Left lobe of liver (tissue), 2 donors: ENCODE results near the gene SNTG2. TPM values are rescaled to one million over a fixed set of nuclear protein-coding genes. Genes with fewer than 3 reads are reported as not detected.

ENCODE experiments used
- ATAC-seq: fragments of 200-7000 bp; cut with Tn5 transposase; one replicate; pipeline ENCODE4 v1.9.1; 2020; ENCODE audit warnings: mild to moderate bottlenecking, moderate library complexity
- DNase-seq: peaks from one replicate; pipeline ENCODE4 v3.0.0-alpha.2; 2020; ENCODE audit warnings: low spot score
- total RNA-seq: library from RNA; stranded (reverse); gene quantifications from one replicate; pipeline ENCODE4 v1.2.1, GENCODE V29; 2021
- donor health status: DM: no; HTN: no; CAD: no; lungs with moderate emphysema.
- donor health status: DM: no; HTN: yes; CAD: no.

Gene SNTG2
- total RNA-seq, 1 donor from 2014 or later: not detected

DNA sequence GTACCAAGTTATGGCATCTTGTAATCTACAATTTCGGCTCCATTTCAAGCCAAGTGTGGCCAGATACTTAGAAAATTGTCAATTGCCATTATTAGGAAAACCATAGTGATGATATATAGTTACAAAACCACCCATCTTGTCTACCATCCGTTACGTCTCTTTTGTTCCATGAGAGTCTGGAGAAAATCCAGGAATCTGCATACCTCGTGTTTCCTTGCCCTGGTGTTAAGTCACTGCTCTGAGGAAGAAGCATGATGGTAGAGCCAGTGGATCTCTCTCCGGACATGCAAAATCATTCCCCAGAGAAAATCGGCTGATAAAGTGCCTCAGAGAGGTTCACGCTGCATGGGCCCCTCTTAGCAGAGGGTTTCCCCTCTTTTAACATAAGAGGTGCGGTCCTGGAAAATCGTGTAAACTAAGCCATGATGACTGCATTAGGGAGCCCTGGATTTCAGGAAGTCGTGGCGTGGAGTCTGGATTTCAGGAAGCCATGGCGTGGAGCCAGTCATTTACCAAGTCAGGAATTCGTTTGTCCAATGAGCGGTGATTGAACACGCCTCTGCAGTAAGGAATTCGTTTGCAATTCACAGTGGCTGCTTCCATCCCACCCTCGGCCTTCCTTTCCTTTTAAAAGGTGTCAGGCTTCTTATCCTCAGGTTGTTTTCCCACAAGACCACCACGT, 304.2 kb downstream of the SNTG2 start:
- DNase-seq: no peak
- ATAC-seq: no peak

DNA sequence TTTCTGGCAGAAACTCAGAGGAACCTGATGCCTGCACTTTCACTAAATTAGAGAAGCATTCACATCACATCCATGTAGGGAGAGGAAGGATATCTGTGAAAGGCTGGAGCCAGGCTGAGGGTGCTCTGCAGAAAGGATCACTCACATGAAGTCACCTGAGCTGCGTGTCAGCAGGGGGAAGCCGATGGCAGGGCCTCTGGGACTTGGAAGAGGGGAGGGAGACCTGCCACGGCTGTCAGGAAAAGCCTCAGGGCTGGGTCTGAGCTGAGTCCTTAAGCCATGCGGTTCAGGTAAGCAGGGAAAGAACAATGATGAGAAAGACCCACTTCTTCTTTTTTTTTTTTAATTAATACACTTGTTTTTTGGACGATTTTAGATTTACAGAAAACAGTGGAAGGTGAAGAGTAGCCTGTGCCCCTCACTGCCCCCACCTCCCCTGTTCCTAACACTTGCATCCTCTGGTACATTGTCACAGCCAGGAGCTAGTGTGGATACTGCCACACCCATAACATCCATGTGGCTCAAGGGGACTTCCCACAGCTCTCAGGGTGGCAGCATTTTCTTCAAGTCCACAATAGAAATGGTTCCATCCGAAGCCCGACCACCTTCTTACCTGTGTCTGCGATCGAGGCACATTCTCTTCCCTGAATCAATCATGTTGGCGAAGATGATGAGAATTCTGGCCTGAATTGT, 306.1 kb downstream of the SNTG2 start:
- DNase-seq (no peak), ATAC-seq (no peak)

DNA sequence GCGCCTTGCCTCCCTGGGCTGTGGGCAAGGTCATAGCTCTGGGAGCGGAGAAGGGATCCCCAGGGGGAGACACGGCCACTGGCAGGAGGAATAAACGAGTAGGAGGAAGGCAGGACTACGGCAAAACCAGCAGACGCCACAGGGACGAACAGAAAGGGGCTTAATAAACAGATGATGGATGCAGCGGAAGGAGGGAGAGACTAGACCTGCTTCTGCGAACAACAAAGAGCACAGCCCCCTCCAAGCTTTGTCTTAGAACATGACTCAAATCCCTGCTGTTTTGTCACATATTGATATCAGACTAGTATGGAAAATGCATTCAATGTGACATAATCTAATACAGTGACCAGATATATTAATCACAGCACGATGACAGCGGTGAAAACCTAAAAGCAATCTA, 306.7 kb downstream of the SNTG2 start:
- DNase-seq (no peak), ATAC-seq (no peak)

DNA sequence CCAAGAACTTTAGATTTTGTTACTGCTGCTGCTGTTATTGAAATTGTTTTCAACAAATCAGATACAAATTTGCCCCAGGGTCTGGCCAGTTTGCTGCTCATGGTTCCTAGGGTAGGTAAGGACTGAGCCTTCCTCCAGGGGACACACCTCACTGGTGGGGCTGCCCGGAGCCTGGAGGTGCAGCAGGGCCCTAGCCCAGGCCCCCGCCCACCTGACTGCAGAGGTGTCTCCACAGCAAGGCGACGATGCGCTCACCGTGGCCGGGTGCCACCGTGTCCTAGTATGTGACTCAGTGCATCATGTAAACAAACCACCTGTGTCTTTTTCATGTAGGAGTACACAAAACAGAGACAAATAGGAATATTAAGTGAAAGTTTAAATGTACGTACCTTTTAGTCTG, 309.1 kb downstream of the SNTG2 start:
- no peak for DNase-seq
- ATAC-seq: no peak

DNA sequence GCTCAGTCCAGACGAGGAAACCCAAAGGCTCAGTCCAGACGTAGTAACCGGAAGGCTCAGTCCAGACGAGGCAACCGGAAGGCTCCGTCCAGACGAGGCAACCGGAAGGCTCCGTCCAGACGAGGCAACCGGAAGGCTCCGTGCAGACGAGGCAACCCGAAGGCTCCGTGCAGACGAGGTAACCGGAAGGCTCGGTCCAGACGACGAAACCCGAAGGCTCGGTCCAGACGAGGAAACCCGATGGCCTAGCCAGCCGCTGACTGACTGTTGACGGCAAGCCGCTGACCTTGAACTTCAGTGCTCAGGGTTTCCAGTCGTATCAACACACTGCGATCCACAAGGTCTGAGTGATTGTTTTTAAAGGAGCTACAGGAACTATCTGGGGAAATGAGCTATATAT, 312.0 kb downstream of the SNTG2 start:
- ATAC-seq (no peak), DNase-seq (no peak)

DNA sequence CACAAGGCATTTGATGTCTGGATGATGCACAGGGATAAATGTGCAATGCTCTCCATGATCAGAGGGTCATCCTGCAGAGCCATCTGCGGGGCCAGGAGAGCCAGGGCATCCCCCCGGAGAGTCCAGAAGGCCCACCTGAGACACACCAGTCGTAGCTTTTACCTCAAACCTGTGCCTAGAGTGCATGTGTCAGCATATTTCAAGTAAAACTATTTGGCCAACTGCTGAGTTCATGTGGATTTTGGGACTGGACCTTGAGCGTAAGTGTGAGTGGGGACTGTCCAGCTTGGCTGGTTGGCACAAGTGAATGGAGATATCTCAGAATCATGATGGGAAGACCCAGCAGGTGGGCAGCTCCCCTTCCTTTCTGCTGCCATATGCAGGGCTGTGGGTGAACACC, 314.8 kb downstream of the SNTG2 start:
- DNase-seq (no peak), ATAC-seq (no peak)

DNA sequence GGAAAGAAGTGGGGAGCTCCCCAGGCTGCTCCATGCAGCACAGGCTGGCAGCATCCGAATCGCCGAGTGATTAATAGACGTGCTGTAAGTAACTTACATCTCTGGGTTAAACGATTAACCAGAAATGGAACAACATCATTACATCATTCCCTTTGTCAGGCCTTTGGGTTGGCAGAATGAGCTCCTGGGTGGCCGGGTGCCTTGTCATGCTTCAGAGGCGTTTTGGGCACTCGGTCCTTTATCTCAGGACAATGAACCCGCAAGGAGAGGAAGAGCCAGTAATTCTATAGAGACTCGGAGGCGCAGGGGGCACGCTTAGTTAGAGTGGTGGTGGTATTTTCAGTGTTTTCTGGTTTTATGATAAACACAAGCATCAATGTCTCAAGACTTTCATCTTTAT, 315.7 kb downstream of the SNTG2 start:
- no peak for ATAC-seq

DNA sequence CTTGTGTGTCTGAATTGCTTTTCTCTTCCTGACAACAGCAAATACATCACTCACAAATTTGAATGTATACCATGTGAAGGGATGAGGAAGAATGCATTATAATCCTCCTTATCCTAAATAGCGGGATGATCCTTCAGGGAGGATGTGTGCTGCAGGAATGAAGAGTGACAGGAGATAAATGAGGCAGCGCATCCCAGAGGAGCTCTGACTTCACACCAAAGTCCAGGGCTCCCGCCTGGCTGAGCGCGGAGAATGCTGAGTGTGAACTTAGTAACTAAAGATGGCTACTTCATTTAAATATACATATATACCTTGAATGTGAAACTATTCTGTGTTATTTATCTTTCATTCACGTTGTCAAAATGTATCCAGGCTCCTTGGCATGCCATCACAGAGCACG, 317.4 kb downstream of the SNTG2 start:
- DNase-seq (no peak), ATAC-seq (no peak)

More for the DNA sequence above, 315.7 kb downstream of the SNTG2 start:
- no peak for DNase-seq

DNA sequence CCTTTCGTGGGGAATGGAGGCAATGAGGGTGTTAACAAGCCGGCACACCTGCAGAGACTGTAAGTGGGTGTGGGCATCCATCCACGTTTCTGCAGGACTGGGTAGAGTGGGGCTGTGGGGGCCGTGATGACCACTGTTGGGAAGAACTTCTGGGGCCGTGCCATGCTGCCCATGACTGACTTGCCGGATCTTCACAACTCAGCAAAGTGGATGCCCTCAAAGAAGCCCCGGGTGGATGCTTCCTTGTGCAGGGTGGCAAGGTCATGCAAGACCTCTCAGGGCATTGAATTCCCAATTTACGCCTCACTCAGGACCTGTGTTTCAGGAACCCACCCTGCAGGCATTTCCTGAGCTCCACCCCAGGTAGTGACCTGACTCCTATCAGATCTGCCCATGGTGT, 319.2 kb downstream of the SNTG2 start:
- DNase-seq (no peak), ATAC-seq (no peak)

DNA sequence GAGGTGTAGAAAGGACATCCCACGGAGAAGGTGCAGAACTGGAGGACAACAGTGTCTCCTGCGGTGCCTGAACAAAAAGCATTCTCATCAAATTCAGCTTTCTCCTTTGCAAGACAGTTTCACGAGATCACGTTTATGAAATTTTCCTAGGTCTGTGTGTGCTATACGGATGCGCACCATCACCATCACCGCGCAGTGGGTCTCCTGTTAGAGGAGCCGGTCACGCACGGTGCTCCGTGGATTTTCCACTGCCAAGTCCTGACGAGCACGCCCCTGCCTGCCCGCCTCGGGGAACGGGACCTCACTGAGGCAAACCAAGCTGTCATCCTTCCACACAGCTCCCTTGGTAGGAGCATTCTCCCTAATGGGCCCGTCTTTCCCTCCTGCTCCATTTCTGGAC, 322.2 kb downstream of the SNTG2 start:
- ATAC-seq: no peak
- DNase-seq: no peak

DNA sequence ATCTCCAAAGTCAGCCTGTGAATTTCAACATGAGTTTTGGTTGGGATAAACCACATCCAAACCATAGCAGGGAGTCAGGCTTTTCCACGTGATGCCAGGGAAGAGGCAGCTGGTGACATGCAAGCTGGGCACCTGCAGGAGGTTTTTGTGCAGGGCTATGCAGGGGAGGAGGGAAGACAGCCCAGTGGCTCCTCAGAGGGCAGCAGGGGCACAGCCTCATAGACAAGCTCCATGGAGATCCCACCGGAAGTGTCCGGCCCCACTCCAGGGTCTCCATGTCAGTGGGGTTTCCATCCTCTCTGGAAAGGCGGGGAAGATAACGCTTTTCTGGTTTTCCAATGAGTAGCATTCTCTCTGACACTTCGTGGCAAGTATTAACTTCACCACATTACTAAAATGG, 327.0 kb downstream of the SNTG2 start:
- ATAC-seq: no peak
- DNase-seq: no peak

DNA sequence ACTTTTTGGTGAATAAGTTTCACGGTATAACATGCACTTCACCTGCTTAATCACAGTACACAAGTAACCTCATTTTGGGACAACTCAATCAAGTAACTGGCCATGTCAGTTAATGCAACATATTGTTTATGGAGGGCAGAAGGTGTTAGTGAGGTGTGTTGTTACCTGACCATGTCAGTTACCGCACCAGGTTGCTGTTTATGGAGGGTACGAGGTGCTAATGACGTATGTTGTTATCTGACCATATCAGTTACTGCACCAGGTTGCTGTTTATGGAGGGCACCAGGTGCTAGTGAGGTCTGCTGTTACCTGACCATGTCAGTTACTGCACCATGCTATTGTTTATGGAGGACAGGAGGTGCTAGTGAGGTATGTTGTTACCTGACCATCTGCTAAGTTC, 327.5 kb downstream of the SNTG2 start:
- DNase-seq (no peak), ATAC-seq (no peak)

DNA sequence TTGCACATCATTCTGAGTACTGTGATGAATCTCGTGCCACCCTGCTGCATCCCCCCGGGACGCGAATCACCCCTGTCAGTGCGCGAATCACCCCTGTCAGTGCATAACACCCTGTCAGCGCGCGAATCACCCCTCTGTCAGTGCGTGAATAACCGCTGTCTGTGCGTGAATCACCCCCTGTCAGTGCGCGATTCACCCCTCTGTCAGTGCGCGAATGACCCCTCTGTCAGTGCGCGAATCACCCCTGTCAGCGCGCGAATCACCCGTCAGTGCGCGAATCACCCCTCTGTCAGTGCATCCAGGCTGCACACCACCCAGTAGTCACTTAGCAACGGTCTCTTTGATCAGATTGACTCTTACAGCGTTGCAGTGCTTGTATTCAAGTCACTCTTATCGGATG, 328.2 kb downstream of the SNTG2 start:
- ATAC-seq: no peak

DNA sequence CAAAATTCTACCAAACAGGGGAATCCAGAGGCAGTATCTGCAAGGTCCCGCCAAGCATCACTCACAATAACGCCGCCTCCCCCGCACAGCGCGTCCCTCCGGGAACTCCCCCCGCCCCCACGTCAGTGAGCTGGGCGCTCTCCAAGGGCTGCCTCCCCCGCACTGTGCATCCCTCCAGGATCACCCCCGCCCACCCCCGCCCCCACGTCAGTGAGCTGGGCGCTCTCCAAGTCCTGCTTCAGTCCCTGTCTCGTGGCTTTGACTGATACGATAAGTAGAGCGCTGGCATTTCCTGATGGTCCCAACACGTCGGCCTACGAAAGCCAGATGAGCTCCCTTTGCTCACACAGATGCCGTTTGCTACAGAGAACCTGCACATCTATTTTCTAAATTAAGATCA, 331.9 kb downstream of the SNTG2 start:
- DNase-seq (no peak), ATAC-seq (no peak)

More for the DNA sequence above, 328.2 kb downstream of the SNTG2 start:
- DNase-seq: no peak

DNA sequence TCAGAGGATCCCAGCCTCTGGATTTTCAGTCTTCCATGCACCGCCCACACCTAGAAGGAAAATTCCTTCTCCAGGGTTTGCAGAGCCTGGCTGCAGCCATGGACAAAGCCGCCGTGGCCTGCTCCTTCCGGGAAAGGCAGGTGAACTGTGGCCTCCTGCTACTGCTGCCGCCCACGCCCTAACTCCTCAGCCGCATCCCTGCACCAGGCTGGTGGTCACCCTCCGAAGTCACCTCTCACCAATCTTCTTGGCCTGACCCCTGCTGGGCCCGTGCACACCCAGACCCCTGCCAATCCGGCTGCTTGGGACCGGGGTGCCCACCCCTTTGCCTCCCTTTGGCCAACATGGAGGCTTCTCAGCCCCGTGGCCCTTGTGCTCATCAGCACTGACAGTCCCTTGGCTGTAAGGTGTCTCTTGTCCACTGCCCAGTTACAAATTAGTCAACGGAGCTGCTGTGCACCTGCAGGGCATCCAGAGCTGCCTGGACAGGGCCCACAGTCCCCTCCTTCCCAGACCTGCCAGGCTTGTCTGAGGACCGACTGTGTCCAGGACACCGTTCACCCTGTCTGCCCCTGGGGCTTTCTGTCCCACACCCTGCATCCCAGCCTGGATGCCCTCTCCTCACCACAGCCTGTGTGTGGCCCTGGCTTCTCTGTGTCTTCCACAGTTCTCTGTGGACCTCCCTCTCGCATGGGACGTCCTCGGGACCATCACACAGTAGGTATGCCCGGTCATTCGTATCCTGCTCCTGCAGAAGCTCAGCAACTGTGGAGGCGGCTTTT, 332.6 kb downstream of the SNTG2 start:
- DNase-seq: no peak
- ATAC-seq: no peak

DNA sequence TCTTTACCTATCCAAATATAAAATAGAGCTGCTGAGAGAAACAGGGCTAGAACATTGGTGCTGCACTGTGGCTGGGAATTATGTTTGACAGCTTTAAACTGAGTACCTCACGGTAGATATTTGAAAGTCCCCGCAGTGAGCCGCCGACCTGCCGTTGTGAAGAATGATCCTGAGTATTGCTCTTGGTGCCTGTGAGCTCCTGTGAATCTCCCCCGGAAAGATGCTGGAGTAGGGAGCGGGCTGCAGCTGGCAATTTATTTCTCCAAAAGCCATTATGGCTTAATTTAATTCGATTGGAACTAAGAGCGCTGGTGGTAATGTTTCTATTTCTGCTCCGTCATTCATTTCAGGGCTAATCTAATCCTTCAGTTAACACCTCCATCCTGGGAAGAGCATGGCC, 333.2 kb downstream of the SNTG2 start:
- no peak for ATAC-seq

DNA sequence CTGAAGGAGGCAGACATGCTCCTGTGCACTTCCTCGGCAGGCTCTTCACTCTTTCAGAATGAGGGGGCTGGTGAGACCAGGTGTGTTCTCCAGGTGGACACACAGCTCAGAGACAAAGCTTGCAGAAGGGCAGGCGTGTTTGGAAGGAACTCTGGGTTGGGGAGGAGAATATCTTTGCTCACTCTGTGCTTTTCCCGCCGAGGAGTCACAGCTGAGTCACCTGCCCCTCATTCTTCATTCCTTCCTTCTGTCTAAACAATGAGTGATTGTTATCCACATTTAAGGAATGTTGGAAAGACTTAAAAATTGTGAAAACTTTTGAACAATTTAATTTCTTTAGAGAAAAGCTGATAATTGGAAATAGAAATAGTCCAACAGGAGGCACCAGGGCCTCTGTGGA, 336.3 kb downstream of the SNTG2 start:
- ATAC-seq (no peak), DNase-seq (no peak)

More for the DNA sequence above, 333.2 kb downstream of the SNTG2 start:
- no peak for DNase-seq

DNA sequence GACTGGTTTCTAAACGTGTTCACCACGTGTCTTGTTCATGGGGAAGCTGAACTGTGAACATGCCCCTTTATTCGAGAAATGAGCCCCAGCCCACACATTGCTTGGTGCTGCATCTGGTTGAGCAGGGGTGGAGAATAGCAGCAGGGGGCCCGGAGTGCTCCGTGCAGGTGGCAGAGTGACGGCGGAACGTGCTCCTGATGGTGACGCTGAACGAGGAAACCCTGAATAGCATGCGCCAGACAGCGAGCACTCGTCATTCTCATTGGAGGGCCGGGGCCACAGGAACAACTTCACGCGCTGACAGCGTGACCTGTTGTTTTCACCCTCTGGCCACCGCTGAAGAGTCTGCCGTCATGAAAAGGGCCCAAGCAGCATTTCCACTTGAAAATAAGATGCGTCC, 336.8 kb downstream of the SNTG2 start:
- no peak for ATAC-seq
- DNase-seq: no peak

DNA sequence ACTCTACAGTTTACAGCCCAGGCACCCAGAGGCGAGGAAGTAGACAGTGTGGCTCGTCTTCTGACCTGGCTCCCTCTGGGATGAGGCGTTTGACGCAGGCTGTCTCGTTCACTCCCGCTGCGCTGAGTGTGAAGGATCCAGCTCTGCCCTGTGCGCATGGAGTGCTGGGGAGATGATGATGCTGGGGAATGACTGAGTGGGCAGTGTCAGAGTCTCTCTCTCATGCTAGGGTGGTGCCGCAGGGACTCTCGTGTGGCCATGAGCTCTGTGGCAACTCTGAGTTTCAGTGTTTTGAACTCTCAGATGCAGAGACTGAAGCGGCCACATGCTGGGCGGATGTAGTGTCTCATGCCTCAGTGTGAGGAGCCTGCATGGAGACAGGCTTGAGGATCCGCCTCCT, 344.3 kb downstream of the SNTG2 start:
- DNase-seq: no peak
- no peak for ATAC-seq

DNA sequence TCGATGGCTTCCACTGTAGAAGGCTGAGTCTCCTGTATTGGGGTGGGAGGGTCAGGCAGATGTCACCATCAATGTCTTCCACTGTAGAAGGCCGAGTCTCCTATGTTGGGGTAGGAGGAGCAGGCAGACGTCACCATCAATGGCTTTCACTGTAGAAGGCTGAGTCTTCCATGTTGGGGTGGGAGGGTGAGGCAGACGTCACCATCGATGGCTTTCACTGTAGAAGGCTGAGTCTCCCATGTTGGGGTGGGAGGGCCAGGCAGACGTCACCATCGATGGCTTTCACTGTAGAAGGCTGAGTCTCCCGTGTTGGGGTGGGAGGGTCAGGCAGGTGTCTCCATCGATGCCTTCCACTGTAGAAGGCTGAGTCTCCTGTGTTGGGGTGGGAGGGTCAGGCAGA, 345.1 kb downstream of the SNTG2 start:
- ATAC-seq (no peak), DNase-seq (no peak)

DNA sequence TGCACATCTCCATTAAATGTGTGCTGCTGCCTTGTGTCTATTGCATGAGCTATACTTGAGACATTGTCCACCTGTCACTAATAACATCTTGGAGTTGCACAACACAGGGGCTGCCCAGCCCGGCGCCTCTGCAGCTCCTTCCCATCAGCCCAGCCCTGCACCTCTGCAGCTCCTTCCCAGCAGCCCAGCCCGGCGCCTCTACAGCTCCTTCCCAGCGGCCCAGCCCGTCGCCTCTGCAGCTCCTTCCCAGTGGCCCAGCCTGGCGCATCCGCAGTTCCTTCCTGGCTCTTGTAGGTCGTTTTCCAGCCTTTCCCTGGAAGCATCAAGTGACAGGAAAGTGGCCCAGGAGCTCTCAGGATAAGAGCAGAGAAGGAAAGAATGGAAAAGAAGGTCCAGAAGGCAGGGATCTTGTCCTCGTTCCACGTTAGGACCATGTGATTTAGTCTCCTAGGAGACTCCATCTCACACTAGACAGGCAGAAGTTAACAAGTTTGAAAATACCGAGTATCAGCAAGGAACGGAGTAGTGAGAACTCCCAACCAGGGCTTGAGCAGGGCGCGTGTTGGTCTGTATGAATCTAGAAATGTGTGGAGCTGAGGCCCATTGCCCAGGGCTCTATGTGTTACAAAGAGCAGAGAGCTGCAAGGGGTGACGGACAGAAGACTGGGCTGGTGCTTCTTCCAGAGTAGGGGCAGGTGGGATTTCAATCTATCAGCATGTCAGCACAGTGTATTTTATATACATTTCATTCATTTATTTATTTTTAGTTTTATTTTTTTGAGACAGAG, 346.9 kb downstream of the SNTG2 start:
- DNase-seq (no peak), ATAC-seq (no peak)
